ENCODE results near the gene LPAR1.

Gene LPAR1

GRCh38 chr9:111035543-111036428, 2.5 kb downstream of the LPAR1 start:
- Histone ChIP-seq H3K27ac (replicated peaks) (no peak overlapping the region), H3K4me3 (replicated peaks; ENCODE audit: insufficient read depth, low read length) (no peak overlapping the region), H3K27me3 (ENCODE audit: insufficient read depth, poor library complexity, severe bottlenecking) (peaks cover 20% of the 10 kb centered on the region)
- no peak for DNase-seq (ENCODE audit: low read depth in 1 of 2, low spot score in 1 of 2)
- TF ChIP-seq SPI1 (IDR thresholded peaks at IDR 0.05; ENCODE audit: borderline replicate concordance, low read depth), result peak; percentile 35; the same call in 1 of the 2 replicates
- TF ChIP-seq REST (IDR thresholded peaks at IDR 0.05; ENCODE audit: insufficient replicate concordance, low read depth), result no peak

- DNase-seq (ENCODE audit: low read depth in 1 of 2, low spot score in 1 of 2), result peak in 1 of 2 experiments; percentile 38
- no peak for TF ChIP-seq GABPA (IDR thresholded peaks at IDR 0.05; ENCODE audit: low read depth)
- no peak for TF ChIP-seq REST (IDR thresholded peaks at IDR 0.05; ENCODE audit: insufficient replicate concordance, low read depth)
- no peak for TF ChIP-seq POLR2AphosphoS5 (IDR thresholded peaks at IDR 0.05; ENCODE audit: low read depth)
- TF ChIP-seq CTCF (IDR thresholded peaks at IDR 0.05; ENCODE audit: insufficient read depth, low read length), result no peak
- TF ChIP-seq SPI1 (IDR thresholded peaks at IDR 0.05; ENCODE audit: borderline replicate concordance, low read depth), result no peak
- no peak overlapping the region for H3K27ac ChIP-seq (replicated peaks)
- peaks cover 20% of the 10 kb centered on the region for H3K27me3 ChIP-seq (ENCODE audit: insufficient read depth, poor library complexity, severe bottlenecking)
- H3K4me3 ChIP-seq (replicated peaks; ENCODE audit: insufficient read depth, low read length), result no peak overlapping the region
These were observed 3.3 kb downstream of the LPAR1 start for GRCh38 chr9:111034898-111035539.

GRCh38 chr9:111034170-111034897, 3.9 kb downstream of the LPAR1 start:
- Histone ChIP-seq H3K27ac (replicated peaks) (no peak overlapping the region), H3K27me3 (ENCODE audit: insufficient read depth, poor library complexity, severe bottlenecking) (peaks cover 20% of the 10 kb centered on the region), H3K4me3 (replicated peaks; ENCODE audit: insufficient read depth, low read length) (no peak overlapping the region)
- TF ChIP-seq GABPA (IDR thresholded peaks at IDR 0.05; ENCODE audit: low read depth) (no peak), SPI1 (IDR thresholded peaks at IDR 0.05; ENCODE audit: borderline replicate concordance, low read depth) (no peak), POLR2AphosphoS5 (IDR thresholded peaks at IDR 0.05; ENCODE audit: low read depth) (no peak), REST (IDR thresholded peaks at IDR 0.05; ENCODE audit: insufficient replicate concordance, low read depth) (no peak), CTCF (IDR thresholded peaks at IDR 0.05; ENCODE audit: insufficient read depth, low read length) (no peak)
- DNase-seq (ENCODE audit: low read depth in 1 of 2, low spot score in 1 of 2), result peak in 1 of 2 experiments; percentile 21
